H9 (cell line): ENCODE data around the gene TSPO. TPM values are rescaled to one million over a fixed set of nuclear protein-coding genes. Genes with fewer than 3 reads are reported as not detected.

Experiments used
- DNase-seq: peaks from one replicate; pipeline ENCODE4 v3.0.0-alpha.2; 2017
- H2AFZ ChIP-seq: one replicate; pipeline ENCODE4 v1.6.1; 2013; ENCODE audit warnings: mild to moderate bottlenecking, low read length, control low read depth, moderate library complexity
- H2AK5ac ChIP-seq: 2 replicates; pipeline ENCODE4 v1.6.1; 2013; ENCODE audit warnings: low read length, control low read depth, mixed read lengths; ENCODE audit not compliant: insufficient read length
- H2BK120ac ChIP-seq: one replicate; pipeline ENCODE4 v1.6.1; 2013; ENCODE audit warnings: low read depth, mild to moderate bottlenecking, low read length, control low read depth, inconsistent platforms; ENCODE audit not compliant: poor library complexity, severe bottlenecking
- H2BK12ac ChIP-seq: 2 replicates; pipeline ENCODE4 v1.6.1; 2013; ENCODE audit warnings: low read length, control low read depth, mixed read lengths, low read depth; ENCODE audit not compliant: insufficient read length
- H2BK15ac ChIP-seq: 2 replicates; pipeline ENCODE4 v1.6.1; 2013; ENCODE audit warnings: low read depth, low read length, control low read depth
- H2BK20ac ChIP-seq: one replicate; pipeline ENCODE4 v1.6.1; 2013; ENCODE audit warnings: low read depth, mild to moderate bottlenecking, low read length, control low read depth, inconsistent platforms; ENCODE audit not compliant: poor library complexity, severe bottlenecking
- H2BK5ac ChIP-seq: 2 replicates; pipeline ENCODE4 v1.6.1; 2013; ENCODE audit warnings: low read length, control low read depth, mixed read lengths; ENCODE audit not compliant: insufficient read length
- H3K14ac ChIP-seq: 2 replicates; pipeline ENCODE4 v1.6.1; 2013; ENCODE audit warnings: low read length, control low read depth; ENCODE audit not compliant: insufficient read depth
- H3K18ac ChIP-seq: 2 replicates; pipeline ENCODE4 v1.6.1; 2013; ENCODE audit warnings: low read depth, mild to moderate bottlenecking, mixed read lengths, low read length, control low read depth; ENCODE audit not compliant: insufficient read length
- H3K23ac ChIP-seq: 2 replicates; pipeline ENCODE4 v1.6.1; 2013; ENCODE audit warnings: low read length, control low read depth, mixed read lengths, low read depth; ENCODE audit not compliant: insufficient read length
- H3K23me2 ChIP-seq: 2 replicates; pipeline ENCODE4 v1.6.1; 2013; ENCODE audit warnings: low read depth, mild to moderate bottlenecking, mixed read lengths, low read length, control low read depth; ENCODE audit not compliant: insufficient read length, poor library complexity, severe bottlenecking
- H3K27ac ChIP-seq: 2 replicates; pipeline ENCODE4 v1.5.1; 2013; ENCODE audit warnings: low read length, control low read depth, mixed read lengths, low read depth; ENCODE audit not compliant: insufficient read length
- H3K27me3 ChIP-seq: 2 replicates; pipeline ENCODE4 v1.6.1; 2013; ENCODE audit warnings: low read length, control low read depth, inconsistent platforms; ENCODE audit not compliant: insufficient read depth
- H3K4ac ChIP-seq: 2 replicates; pipeline ENCODE4 v1.6.1; 2013; ENCODE audit warnings: low read depth, mild to moderate bottlenecking, control low read depth, inconsistent platforms, low read length, moderate library complexity
- H3K4me1 ChIP-seq: 2 replicates; pipeline ENCODE4 v1.6.1; 2013; ENCODE audit warnings: low read length, control low read depth, inconsistent platforms; ENCODE audit not compliant: insufficient read depth
- H3K4me2 ChIP-seq: 2 replicates; pipeline ENCODE4 v1.6.1; 2013; ENCODE audit warnings: low read length, control low read depth, mixed read lengths; ENCODE audit not compliant: insufficient read length, insufficient read depth
- H3K56ac ChIP-seq: 2 replicates; pipeline ENCODE4 v1.6.1; 2013; ENCODE audit warnings: low read depth, mild to moderate bottlenecking, mixed read lengths, low read length, control low read depth; ENCODE audit not compliant: insufficient read length
- H3K79me1 ChIP-seq: 2 replicates; pipeline ENCODE4 v1.6.1; 2013; ENCODE audit warnings: low read depth, mild to moderate bottlenecking, moderate library complexity, low read length, control low read depth, inconsistent platforms; ENCODE audit not compliant: insufficient read depth, poor library complexity, severe bottlenecking
- H3K79me2 ChIP-seq: 2 replicates; pipeline ENCODE4 v1.6.1; 2013; ENCODE audit warnings: low read length, control low read depth, inconsistent platforms; ENCODE audit not compliant: insufficient read depth
- H3K9ac ChIP-seq: 2 replicates; pipeline ENCODE4 v1.6.1; 2013; ENCODE audit warnings: low read length, control low read depth, mixed read lengths; ENCODE audit not compliant: insufficient read length; ENCODE audit errors: extremely low read depth
- H3K9me3 ChIP-seq: one replicate; pipeline ENCODE4 v1.6.1; 2013; ENCODE audit warnings: low read depth, low read length, inconsistent platforms; ENCODE audit not compliant: control insufficient read depth
- H3T11ph ChIP-seq: one replicate; pipeline ENCODE4 v1.6.1; 2013; ENCODE audit warnings: mild to moderate bottlenecking, low read length, control low read depth, inconsistent platforms
- H4K20me1 ChIP-seq: one replicate; pipeline ENCODE4 v1.6.1; 2013; ENCODE audit not compliant: control insufficient read depth, insufficient read length, insufficient read depth
- H4K5ac ChIP-seq: 2 replicates; pipeline ENCODE4 v1.6.1; 2013; ENCODE audit warnings: low read depth, mild to moderate bottlenecking, mixed read lengths, low read length, control low read depth; ENCODE audit not compliant: insufficient read length
- H4K8ac ChIP-seq: replicated peaks from 2 replicates; pipeline ENCODE4 v1.6.1; 2013; ENCODE audit warnings: low read length, control low read depth, mixed read lengths, low read depth; ENCODE audit not compliant: insufficient read length
- H4K91ac ChIP-seq: 2 replicates; pipeline ENCODE4 v1.6.1; 2013; ENCODE audit warnings: low read depth, mild to moderate bottlenecking, moderate library complexity, mixed read lengths, low read length, control low read depth; ENCODE audit not compliant: insufficient read length
- H3K27ac Mint-ChIP-seq, 3 experiments: 2 replicates in 2 of 3; 3 replicates in 1 of 3; pipeline ENCODE4 v1.8.0; 2020 to 2021; ENCODE audit warnings: mixed read lengths in 3 of 3, mild to moderate bottlenecking in 1 of 3, moderate library complexity in 1 of 3
- H3K27me3 Mint-ChIP-seq: 2 replicates; pipeline ENCODE4 v1.8.0; 2021; ENCODE audit warnings: low read depth, mild to moderate bottlenecking, moderate library complexity, mixed read lengths
- H3K36me3 Mint-ChIP-seq, 3 experiments: 2 replicates in 2 of 3; 3 replicates in 1 of 3; pipeline ENCODE4 v1.8.0; 2020 to 2021; ENCODE audit warnings: low read depth in 3 of 3, mixed read lengths in 3 of 3; ENCODE audit not compliant: insufficient read depth in 1 of 3
- H3K4me1 Mint-ChIP-seq, 2 experiments: 2 replicates each; pipeline ENCODE4 v1.8.0; 2020; ENCODE audit warnings: mixed read lengths in 2 of 2
- H3K4me3 Mint-ChIP-seq, 2 experiments: 2 replicates in 1 of 2; 3 replicates in 1 of 2; pipeline ENCODE4 v1.8.0; 2020 to 2021; ENCODE audit warnings: mild to moderate bottlenecking in 2 of 2, mixed read lengths in 2 of 2, moderate library complexity in 1 of 2
- H3K9me3 Mint-ChIP-seq, 2 experiments: 2 replicates in 1 of 2; 3 replicates in 1 of 2; pipeline ENCODE4 v1.8.0; 2020; ENCODE audit warnings: mild to moderate bottlenecking in 2 of 2, mixed read lengths in 2 of 2, moderate library complexity in 1 of 2
- CTCF ChIP-seq: fragments of 200-600 bp; sonication (generic); conservative IDR thresholded peaks from 3 replicates; pipeline ENCODE4 v1.8.0; 2021; ENCODE audit warnings: antibody characterized with exemption, mild to moderate bottlenecking
- WGBS: extraction: QIAGEN DNeasy Blood & Tissue Kit; methylation state at CpG from one replicate; pipeline ENCODE4 v1.1.7; 2013; ENCODE audit warnings: missing lambda C conversion rate, low lambda C conversion rate, mixed read lengths; ENCODE audit not compliant: insufficient read length; ENCODE audit errors: extremely low coverage; 5-methylcytosine and 5-hydroxymethylcytosine counted together
- total RNA-seq: library from RNA; stranded (reverse); gene quantifications from 2 replicates; pipeline ENCODE4 v1.2.1, GENCODE V29; 2021

Gene TSPO
- total RNA-seq, 1 experiment from 2014 or later: 14.8 TPM

DNA sequence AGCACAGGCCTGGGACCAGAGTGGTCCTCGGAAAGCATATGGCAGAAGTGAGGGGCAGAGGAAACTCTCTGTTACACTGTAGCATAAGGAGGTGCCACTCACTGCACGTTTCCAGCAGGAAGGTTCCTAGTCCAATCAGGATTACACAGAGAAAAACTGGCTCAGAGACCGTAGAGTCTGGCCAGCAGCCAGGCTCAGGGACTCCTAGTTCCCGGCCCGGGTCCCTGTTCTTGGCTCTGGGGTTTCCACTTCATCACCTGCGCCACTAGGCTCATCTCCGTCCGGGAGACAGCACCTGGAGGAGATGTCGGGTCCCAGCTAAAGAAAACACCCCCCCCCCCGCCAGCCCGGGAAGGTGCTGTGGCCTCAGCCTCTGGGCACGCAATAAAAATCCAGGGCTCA is 34.5 kb downstream of the TSPO start:
- no CpG with 5 or more reads among the region's 12 CpGs for WGBS

More for the DNA sequence above, 34.5 kb downstream of the TSPO start:
- Histone ChIP-seq H2BK120ac (no peak overlapping the region), H2BK5ac (no peak overlapping the region), H3K27me3 (no peaks in the 10 kb centered on the region), H3K56ac (no peak overlapping the region), H3K9me3 (no peaks in the 10 kb centered on the region), H4K91ac (no peak overlapping the region), H3K4ac (no peak overlapping the region), H3K9ac (peak overlapping the region; percentile 48), H3K23me2 (peaks cover 13% of the 10 kb centered on the region), H3K4me2 (peak overlapping the region; percentile 65), H4K8ac (no peak overlapping the region), H4K5ac (no peak overlapping the region), H3K79me1 (no peaks in the 10 kb centered on the region), H3K14ac (no peak overlapping the region), H2AK5ac (no peak overlapping the region), H3K79me2 (peaks cover 7% of the 10 kb centered on the region), H3K4me1 (peaks cover 8% of the 10 kb centered on the region; the same call in 1 of the 2 replicates), H2BK15ac (no peak overlapping the region), H3T11ph (no peak overlapping the region), H4K20me1 (no peaks in the 10 kb centered on the region), H3K27ac (no peak overlapping the region), H3K18ac (no peak overlapping the region), H2BK12ac (no peak overlapping the region), H2AFZ (no peak overlapping the region), H2BK20ac (no peak overlapping the region), H3K23ac (no peak overlapping the region)
- Mint-ChIP-seq H3K4me1 (peaks cover 21 to 25% of the 10 kb centered on the region in 2 experiments), H3K27me3 (peaks cover 2% of the 10 kb centered on the region; the same call in 1 of the 2 replicates), H3K9me3 (no peaks in the 10 kb centered on the region; a peak in 1 of 5 replicates), H3K36me3 (peaks cover 11 to 24% (median 18%) of the 10 kb centered on the region in 3 experiments), H3K4me3 (peak overlapping the region; percentile 78 to 83), H3K27ac (peak overlapping the region in 1 of 3 experiments; percentile 76; a peak in 1 of 7 replicates)
- no peak for TF ChIP-seq CTCF
- DNase-seq: no peak
